Activated CD4-positive, alpha-beta T cell treated with anti-CD3 and anti-CD28 coated beads, Interleukin-2, amount 10 ng/mL, durations not matched to agents 7 days and 5 days (primary cell): Measurements from ENCODE around the gene IGF1R. TPM values are rescaled to one million over a fixed set of nuclear protein-coding genes. Genes with fewer than 3 reads are reported as not detected.

ENCODE experiments used
- CTCF ChIA-PET: fragments of 350-600 bp; sonication (Branson Sonifier 250); formaldehyde crosslinking; loops from one replicate; lab custom pipeline; 2021; ENCODE audit warnings: antibody characterized with exemption; lab: Charles Lee
- POLR2A ChIA-PET: fragments of 350-600 bp; sonication (Branson Sonifier 250); formaldehyde crosslinking; loops from one replicate; lab custom pipeline; 2021; ENCODE audit warnings: antibody characterized with exemption; lab: Charles Lee
- DNase-seq: peaks from one replicate; pipeline ENCODE4 v3.0.0-alpha.2; 2020
- H3K27ac Mint-ChIP-seq: one replicate; pipeline ENCODE4 v1.8.0; 2021; ENCODE audit warnings: mild to moderate bottlenecking, moderate library complexity, mixed read lengths
- H3K27me3 Mint-ChIP-seq: one replicate; pipeline ENCODE4 v1.8.0; 2021; ENCODE audit warnings: mixed read lengths
- H3K36me3 Mint-ChIP-seq: one replicate; pipeline ENCODE4 v1.8.0; 2021; ENCODE audit warnings: low read depth, mixed read lengths
- H3K4me1 Mint-ChIP-seq: one replicate; pipeline ENCODE4 v1.8.0; 2021; ENCODE audit warnings: mixed read lengths
- H3K4me3 Mint-ChIP-seq: one replicate; pipeline ENCODE4 v1.8.0; 2021; ENCODE audit warnings: mild to moderate bottlenecking, moderate library complexity, mixed read lengths
- H3K9me3 Mint-ChIP-seq: one replicate; pipeline ENCODE4 v1.8.0; 2021; ENCODE audit warnings: mixed read lengths
- total RNA-seq, 2 experiments: library from RNA; stranded (reverse); gene quantifications; one replicate each; pipeline ENCODE4 v1.2.3, GENCODE V29; 2021

Gene IGF1R
- total RNA-seq, 2 experiments from 2014 or later = 18.8 to 24.8 TPM

DNA sequence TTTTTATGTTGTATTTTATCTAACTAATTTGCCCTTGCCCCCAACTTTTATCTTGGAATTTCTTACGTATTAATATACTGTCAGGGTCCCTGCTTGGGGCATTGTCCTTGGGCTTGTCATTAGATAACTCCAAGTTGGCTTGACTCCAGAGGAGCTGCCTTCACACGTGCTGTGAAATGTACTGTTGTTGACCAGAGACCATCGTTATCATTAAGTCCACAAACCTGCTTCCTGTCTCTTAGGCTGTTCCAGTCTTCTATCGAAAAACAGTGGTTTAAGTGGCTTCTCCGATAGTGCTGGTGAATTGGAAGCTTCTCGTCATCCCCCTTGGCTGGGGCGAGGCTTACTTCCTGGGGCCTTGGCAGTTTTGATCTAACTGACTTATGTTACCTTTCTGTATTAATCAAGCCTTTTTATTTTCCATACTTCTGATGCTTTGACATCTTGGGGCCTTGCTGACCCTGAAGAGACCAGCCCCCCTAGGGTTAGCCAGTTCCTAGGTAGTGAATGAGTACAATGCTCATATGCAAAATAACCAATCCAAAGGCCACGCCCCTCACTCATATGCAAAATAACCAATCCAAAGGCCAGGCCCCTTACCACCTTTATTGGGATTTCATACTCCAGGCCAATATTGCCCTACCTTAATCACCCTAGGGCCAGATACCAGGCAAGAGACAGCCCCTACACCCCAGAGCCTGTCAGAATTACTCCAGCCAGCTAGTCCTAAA, 164.5 kb downstream of the IGF1R start:
- CTCF ChIA-PET = no interaction called here
- Mint-ChIP-seq H3K36me3 (peaks cover 7% of the 10 kb centered on the region), H3K27ac (no peak overlapping the region), H3K4me1 (no peaks in the 10 kb centered on the region), H3K27me3 (no peaks in the 10 kb centered on the region), H3K4me3 (no peak overlapping the region), H3K9me3 (peaks cover 8% of the 10 kb centered on the region)
- no peak for DNase-seq
- POLR2A ChIA-PET = no interaction called here

DNA sequence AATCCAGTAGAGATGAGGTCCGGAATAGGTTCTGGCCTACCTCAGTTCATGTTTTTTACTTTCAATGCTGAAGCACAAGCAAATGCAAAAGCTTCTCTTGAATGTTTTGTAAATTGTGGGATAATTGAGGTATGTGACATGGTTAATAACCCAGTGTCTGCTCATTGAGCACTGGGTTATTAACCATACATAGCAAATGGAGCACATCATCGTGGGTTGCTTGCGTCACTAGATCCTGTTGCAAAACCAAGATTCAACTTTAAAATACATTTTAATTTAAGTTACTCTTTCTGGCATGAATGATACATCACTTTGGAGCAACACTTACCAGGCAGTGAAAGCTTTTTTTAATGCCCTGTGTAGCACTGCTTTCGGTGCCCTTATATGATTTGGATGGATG, 165.6 kb downstream of the IGF1R start:
- no peak for DNase-seq
- ChIA-PET CTCF (no interaction called here), POLR2A (interaction anchor here (0.8 kb wide), 1 partner anchor 297 kb away, joined by 4 read pairs; no protein-coding TSS in a partner anchor)
- Mint-ChIP-seq H3K9me3 (peaks cover 8% of the 10 kb centered on the region), H3K27ac (no peak overlapping the region), H3K4me1 (no peaks in the 10 kb centered on the region), H3K27me3 (no peaks in the 10 kb centered on the region), H3K36me3 (peaks cover 7% of the 10 kb centered on the region), H3K4me3 (no peak overlapping the region)

DNA sequence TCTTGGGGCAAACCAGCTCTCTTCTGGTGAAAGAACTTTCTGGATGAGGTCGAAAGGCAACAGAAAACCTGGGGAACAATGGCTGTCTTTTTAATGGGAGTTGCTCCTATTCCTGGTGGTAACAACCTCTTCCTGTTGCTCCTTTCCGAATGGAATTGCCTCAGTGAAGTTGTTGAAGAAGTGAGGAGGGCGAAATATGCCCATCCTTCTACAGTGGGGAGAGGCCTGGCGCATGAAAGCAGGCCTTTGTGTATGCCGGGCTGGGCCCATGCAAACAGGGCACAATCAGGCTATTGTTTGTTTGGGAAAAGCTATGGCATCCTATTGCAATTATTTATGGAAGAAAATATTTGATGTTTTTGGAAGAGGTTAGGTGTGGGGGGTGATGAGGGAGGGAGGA, 166.9 kb downstream of the IGF1R start:
- no peaks in the 10 kb centered on the region for H3K4me1 Mint-ChIP-seq
- H3K9me3 Mint-ChIP-seq = peaks cover 11% of the 10 kb centered on the region
- ChIA-PET POLR2A (no interaction called here), CTCF (interaction anchor here (1.1 kb wide), 1 partner anchor 8 kb away, joined by 3 read pairs; no protein-coding TSS in a partner anchor)
- H3K27me3 Mint-ChIP-seq = no peaks in the 10 kb centered on the region
- no peak overlapping the region for H3K4me3 Mint-ChIP-seq
- no peak overlapping the region for H3K27ac Mint-ChIP-seq
- no peak for DNase-seq
- peaks cover 9% of the 10 kb centered on the region for H3K36me3 Mint-ChIP-seq

DNA sequence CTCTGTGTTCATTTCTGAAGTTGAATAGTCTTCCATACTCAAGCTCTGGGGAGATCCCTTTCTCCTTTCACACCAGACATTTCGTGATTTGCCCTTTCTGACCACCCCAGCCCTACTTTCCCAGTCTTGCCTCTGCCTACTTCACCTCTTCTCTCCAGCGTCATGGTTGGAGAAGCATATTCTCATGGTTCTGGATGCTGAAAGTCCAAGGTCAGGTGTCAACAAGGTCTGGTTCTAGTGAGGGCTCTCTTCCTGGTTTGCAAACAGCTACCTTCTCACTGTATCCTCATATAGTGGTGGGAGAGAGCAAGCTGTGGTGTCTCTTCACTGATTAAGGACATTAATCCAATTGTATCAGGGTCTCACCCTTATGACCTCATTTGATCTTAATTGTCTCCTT, 169.4 kb downstream of the IGF1R start:
- H3K9me3 Mint-ChIP-seq = peaks cover 21% of the 10 kb centered on the region
- DNase-seq = no peak
- ChIA-PET CTCF (no interaction called here), POLR2A (no interaction called here)
- no peak overlapping the region for H3K27ac Mint-ChIP-seq
- no peak overlapping the region for H3K4me3 Mint-ChIP-seq
- no peaks in the 10 kb centered on the region for H3K4me1 Mint-ChIP-seq
- H3K36me3 Mint-ChIP-seq = peaks cover 9% of the 10 kb centered on the region
- no peaks in the 10 kb centered on the region for H3K27me3 Mint-ChIP-seq

DNA sequence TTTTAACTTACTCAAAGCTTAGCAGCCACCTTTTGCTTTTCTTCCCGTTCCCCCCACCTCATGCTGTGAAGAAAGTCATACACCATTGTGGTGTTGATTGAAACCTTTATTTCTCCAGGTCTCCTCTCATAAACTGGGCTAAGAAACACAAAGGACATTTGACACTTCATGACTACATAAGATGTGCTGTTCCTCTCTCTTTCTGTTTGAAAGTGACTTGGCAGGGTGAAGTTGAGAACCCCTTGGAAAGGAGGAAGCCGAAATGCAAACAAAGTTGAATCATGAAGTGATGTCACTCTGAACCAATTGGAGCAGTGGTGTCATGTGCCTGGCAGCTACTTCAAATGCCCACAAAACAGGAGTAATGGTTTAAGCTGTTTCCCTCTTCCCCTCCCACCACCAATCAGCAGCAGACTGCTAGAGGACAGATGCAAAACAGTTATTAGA, 174.7 kb downstream of the IGF1R start:
- peaks cover 26% of the 10 kb centered on the region for H3K9me3 Mint-ChIP-seq
- H3K36me3 Mint-ChIP-seq = peaks cover 8% of the 10 kb centered on the region
- H3K27ac Mint-ChIP-seq = no peak overlapping the region
- no peak for DNase-seq
- H3K4me1 Mint-ChIP-seq = peaks cover 6% of the 10 kb centered on the region
- H3K4me3 Mint-ChIP-seq = no peak overlapping the region
- ChIA-PET CTCF (interaction anchor here (0.7 to 1.1 kb wide), 2 partner anchors 8 to 10 kb away, joined by 3 read pairs; no protein-coding TSS in a partner anchor), POLR2A (no interaction called here)
- H3K27me3 Mint-ChIP-seq = no peaks in the 10 kb centered on the region

DNA sequence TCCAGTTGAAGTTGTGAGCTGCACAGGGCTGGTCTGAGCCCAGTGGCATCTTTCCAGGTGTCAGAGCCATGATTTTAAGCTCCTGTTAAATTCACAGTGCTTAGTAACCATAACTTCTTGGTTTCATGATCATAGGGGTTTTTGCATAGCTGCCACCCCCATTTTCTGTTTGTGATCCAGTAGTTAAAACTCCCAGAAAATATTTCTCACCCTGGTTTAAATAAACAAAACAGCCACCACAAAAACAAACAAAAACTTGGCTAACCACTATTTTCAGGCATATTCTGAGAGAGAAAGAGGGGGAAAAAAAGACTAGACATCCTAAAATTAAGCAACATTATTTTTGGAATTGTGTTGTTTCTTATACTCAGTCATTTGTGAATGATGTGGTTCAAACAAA, 175.3 kb downstream of the IGF1R start:
- Mint-ChIP-seq H3K36me3 (peaks cover 11% of the 10 kb centered on the region), H3K27me3 (no peaks in the 10 kb centered on the region), H3K4me1 (peaks cover 6% of the 10 kb centered on the region), H3K27ac (no peak overlapping the region), H3K4me3 (no peak overlapping the region), H3K9me3 (peaks cover 30% of the 10 kb centered on the region)
- CTCF ChIA-PET = interaction anchor here (1.1 kb wide), 1 partner anchor 9 kb away, joined by 3 read pairs; no protein-coding TSS in a partner anchor
- POLR2A ChIA-PET = no interaction called here
- DNase-seq = no peak

DNA sequence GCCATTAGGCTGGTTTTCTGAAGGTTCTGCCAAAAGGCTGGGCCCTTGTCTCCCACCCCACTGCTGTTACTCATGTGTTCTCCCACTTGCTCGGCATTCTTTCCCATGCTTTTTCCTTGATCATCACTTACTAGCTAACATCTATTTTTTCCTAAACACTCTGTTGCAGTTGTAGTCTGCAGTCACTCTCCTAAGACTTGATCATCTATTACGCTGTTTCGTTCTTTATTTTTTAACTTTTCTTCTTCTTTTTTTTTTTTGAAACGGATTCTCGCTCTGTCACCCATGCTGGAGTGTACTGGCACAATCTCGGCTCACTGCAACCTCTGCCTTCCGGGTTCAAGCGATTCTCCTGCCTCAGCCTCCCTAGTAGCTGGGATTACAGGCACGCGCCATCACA, 176.3 kb downstream of the IGF1R start:
- POLR2A ChIA-PET = no interaction called here
- CTCF ChIA-PET = interaction anchor here (1.0 kb wide), 1 partner anchor 10 kb away, joined by 4 read pairs; no protein-coding TSS in a partner anchor
- H3K4me3 Mint-ChIP-seq = no peak overlapping the region

DNA sequence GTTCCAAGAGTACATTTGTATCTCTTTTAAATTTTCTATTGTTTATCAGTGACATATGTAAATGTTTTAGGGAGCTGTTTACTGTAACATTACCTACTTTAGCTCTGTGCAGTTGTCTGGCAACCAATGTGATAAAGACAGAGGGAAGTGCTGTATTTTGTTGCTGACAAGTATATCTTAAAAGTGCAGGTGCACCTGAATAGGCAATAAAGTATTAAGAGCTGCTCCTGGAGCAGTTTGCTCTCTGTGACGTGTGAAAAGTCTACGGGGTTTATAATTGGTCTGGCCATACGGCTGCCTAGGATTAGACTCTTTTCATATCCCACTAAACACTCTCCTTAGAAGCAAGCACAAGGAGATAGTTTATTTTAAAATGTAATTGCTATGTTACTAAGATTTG, 178.3 kb downstream of the IGF1R start:
- no peaks in the 10 kb centered on the region for H3K27me3 Mint-ChIP-seq
- peaks cover 6% of the 10 kb centered on the region for H3K4me1 Mint-ChIP-seq
- no peak overlapping the region for H3K4me3 Mint-ChIP-seq
- peaks cover 28% of the 10 kb centered on the region for H3K36me3 Mint-ChIP-seq
- H3K9me3 Mint-ChIP-seq = peaks cover 39% of the 10 kb centered on the region
- CTCF ChIA-PET = no interaction called here
- H3K27ac Mint-ChIP-seq = no peak overlapping the region
- POLR2A ChIA-PET = no interaction called here
- DNase-seq = no peak

More for the DNA sequence above, 176.3 kb downstream of the IGF1R start:
- Mint-ChIP-seq H3K27me3 (no peaks in the 10 kb centered on the region), H3K4me1 (peaks cover 6% of the 10 kb centered on the region), H3K27ac (no peak overlapping the region), H3K9me3 (peaks cover 33% of the 10 kb centered on the region), H3K36me3 (peaks cover 15% of the 10 kb centered on the region)
- no peak for DNase-seq

DNA sequence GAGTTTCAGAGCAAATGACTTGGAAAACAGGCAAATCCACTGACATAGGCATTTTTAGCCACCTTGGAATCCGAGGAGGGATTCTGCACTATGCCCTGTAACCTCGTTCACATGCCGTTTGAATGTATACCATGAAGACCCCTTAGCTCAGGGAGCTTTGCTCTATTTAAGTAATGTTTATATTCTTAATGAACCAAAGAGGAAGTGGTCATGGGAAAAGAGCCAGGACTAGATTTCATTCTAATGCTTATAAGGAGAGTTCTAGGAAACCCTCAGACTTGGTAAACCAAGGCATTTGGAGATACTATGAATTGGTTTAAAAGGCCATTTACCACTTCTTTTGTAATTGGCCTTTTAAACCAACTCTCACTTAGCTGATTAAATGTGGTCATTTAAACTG, 178.9 kb downstream of the IGF1R start:
- CTCF ChIA-PET = no interaction called here
- H3K4me1 Mint-ChIP-seq = peaks cover 6% of the 10 kb centered on the region

DNA sequence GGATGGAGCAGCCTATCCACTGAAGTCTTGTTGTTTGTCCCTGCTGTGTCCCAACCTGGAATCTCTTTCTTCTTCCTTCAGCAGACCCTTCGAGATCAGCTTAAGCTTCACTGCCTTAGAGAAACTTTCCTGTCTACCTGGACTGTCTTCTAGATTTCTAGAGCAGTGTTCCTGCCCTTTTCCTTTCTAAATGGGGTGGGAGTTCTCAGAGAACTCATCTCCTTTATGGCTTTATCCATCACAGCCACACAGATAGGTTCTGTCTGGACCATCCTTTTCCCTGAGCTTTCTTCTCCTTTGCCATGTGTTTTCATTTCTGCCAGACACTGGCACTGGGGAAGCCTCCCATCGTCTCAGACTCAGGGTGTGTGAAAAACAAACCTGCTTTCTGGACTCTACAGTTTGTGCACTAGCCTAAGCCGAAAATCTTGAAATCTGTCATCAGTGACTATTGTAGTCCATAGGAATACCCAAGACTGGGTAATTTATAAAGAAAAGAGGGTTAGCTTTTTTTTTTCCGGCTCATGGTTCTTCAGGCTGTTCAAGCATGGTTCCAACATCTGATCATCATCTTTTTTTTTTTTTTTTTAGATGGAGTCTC, 181.8 kb downstream of the IGF1R start:
- Mint-ChIP-seq H3K4me1 (no peaks in the 10 kb centered on the region), H3K27ac (no peak overlapping the region), H3K4me3 (no peak overlapping the region), H3K9me3 (peaks cover 47% of the 10 kb centered on the region), H3K36me3 (peaks cover 34% of the 10 kb centered on the region), H3K27me3 (no peaks in the 10 kb centered on the region)
- POLR2A ChIA-PET = no interaction called here
- no peak for DNase-seq
- CTCF ChIA-PET = interaction anchor here (0.7 kb wide), 1 partner anchor 40 kb away, joined by 3 read pairs; no protein-coding TSS in a partner anchor

More for the DNA sequence above, 178.9 kb downstream of the IGF1R start:
- no peak overlapping the region for H3K4me3 Mint-ChIP-seq
- peaks cover 34% of the 10 kb centered on the region for H3K36me3 Mint-ChIP-seq
- POLR2A ChIA-PET = no interaction called here
- DNase-seq = no peak
- no peaks in the 10 kb centered on the region for H3K27me3 Mint-ChIP-seq
- no peak overlapping the region for H3K27ac Mint-ChIP-seq
- peaks cover 42% of the 10 kb centered on the region for H3K9me3 Mint-ChIP-seq

DNA sequence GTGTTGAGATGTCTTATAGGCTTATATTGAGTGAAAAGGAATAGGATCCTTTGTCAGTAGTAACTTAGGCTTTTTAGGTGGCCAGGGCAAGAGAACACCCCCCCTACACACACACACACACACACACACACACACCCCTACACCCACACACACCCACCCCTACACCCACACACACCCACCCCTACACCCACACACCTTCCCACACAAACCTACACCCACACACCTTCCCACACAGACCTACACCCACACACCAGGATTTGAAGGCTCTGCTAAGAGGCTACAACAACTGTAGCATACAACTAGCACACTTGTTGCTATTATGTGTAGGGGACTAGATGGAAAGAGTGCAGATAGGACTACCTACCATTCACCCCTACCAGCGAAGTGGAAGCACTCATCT, 186.6 kb downstream of the IGF1R start:
- peaks cover 31% of the 10 kb centered on the region for H3K36me3 Mint-ChIP-seq
- no peaks in the 10 kb centered on the region for H3K27me3 Mint-ChIP-seq
- peaks cover 38% of the 10 kb centered on the region for H3K9me3 Mint-ChIP-seq
- ChIA-PET POLR2A (no interaction called here), CTCF (interaction anchor here (0.8 kb wide), 1 partner anchor 10 kb away, joined by 4 read pairs; no protein-coding TSS in a partner anchor)
- no peak overlapping the region for H3K4me3 Mint-ChIP-seq
- DNase-seq = no peak
- H3K4me1 Mint-ChIP-seq = no peaks in the 10 kb centered on the region
- no peak overlapping the region for H3K27ac Mint-ChIP-seq

DNA sequence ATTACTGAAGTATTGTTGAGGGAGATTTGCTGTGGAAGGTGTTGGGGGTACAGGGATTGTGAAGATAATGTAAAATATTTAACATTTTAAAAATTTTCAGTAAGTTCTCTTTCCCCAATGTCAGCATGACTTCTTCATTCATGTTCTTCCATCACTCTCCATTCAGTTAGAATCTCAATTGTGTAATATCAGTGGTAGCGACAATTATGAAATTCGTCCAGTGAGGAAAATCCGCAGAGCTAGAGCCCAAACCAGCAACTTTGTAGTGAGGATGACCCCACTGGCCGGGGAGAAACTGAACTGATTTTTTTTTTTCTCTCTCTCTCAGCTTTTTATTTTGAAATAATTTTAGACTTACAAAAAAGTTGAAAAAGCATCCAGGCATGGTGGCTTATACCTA, 187.5 kb downstream of the IGF1R start:
- H3K27ac Mint-ChIP-seq = no peak overlapping the region
- CTCF ChIA-PET = no interaction called here
- H3K36me3 Mint-ChIP-seq = peaks cover 26% of the 10 kb centered on the region
- peaks cover 32% of the 10 kb centered on the region for H3K9me3 Mint-ChIP-seq
- no peak for DNase-seq
- H3K4me1 Mint-ChIP-seq = no peaks in the 10 kb centered on the region
- no peaks in the 10 kb centered on the region for H3K27me3 Mint-ChIP-seq
- POLR2A ChIA-PET = no interaction called here
- no peak overlapping the region for H3K4me3 Mint-ChIP-seq
